DMS79 treated with DMSO at 0.1 percent for 48 hours (cell line): ENCODE results near the gene SLC43A1.
"Not testable (repeated sequence)": the region's sequence is repeated elsewhere in the genome, so short reads cannot be mapped to it uniquely, and the experiment has no call there.

Source experiments
- DNase-seq: peaks from one replicate; lab custom pipeline; 2025; lab: John Stamatoyannopoulos, UW

Gene SLC43A1

GRCh38 chr11:57460758-57461749 is 54.4 kb downstream of the SLC43A1 start:
- DNase-seq = peak; percentile 22

GRCh38 chr11:57460022-57460757 is 55.3 kb downstream of the SLC43A1 start, which contains the start of gene RTN4RL2:
TSS of gene RTN4RL2 (plus strand) at chr11:57460528. CDS start at chr11:57460866, 338 bp downstream.
- peak; percentile 52 for DNase-seq

GRCh38 chr11:57459164-57460021 is 56.1 kb downstream of the SLC43A1 start:
- DNase-seq = no peak

GRCh38 chr11:57458410-57459163 is 56.9 kb downstream of the SLC43A1 start:
- peak; percentile 40 for DNase-seq

- DNase-seq = peak; percentile 8
Measured at GRCh38 chr11:57458060-57458409, 57.5 kb downstream of the SLC43A1 start.

GRCh38 chr11:57457643-57458023 is 57.9 kb downstream of the SLC43A1 start:
- no peak for DNase-seq

GRCh38 chr11:57456960-57457642 is 58.4 kb downstream of the SLC43A1 start:
- DNase-seq = peak; percentile 45

GRCh38 chr11:57453543-57454177 is 61.8 kb downstream of the SLC43A1 start:
- DNase-seq = peak; percentile 28

- no peak for DNase-seq
Measured at GRCh38 chr11:57446055-57446454, 69.4 kb downstream of the SLC43A1 start.

- DNase-seq = not testable (repeated sequence)
Measured at GRCh38 chr11:57445122-57445394, 70.4 kb downstream of the SLC43A1 start.

GRCh38 chr11:57444362-57445121 is 71.0 kb downstream of the SLC43A1 start:
- no peak for DNase-seq

GRCh38 chr11:57440744-57441414 is 74.6 kb downstream of the SLC43A1 start:
- peak; percentile 77 for DNase-seq

GRCh38 chr11:57439786-57440185 is 75.7 kb downstream of the SLC43A1 start:
- no peak for DNase-seq

- no peak for DNase-seq
Measured at GRCh38 chr11:57438345-57439285, 76.9 kb downstream of the SLC43A1 start.

GRCh38 chr11:57436031-57436430 is 79.5 kb downstream of the SLC43A1 start:
- no peak for DNase-seq

- peak; percentile 94 for DNase-seq
Measured at GRCh38 chr11:57434640-57435546, 80.6 kb downstream of the SLC43A1 start.
